HG02973 (cell line): ENCODE data around the gene ATP6V1G1.

Experiments
- ATAC-seq: cut with Tn5 transposase; IDR thresholded peaks from one replicate; pipeline ENCODE4 v1.9.1; 2021; ENCODE audit warnings: moderate library complexity; ENCODE audit not compliant: unreplicated experiment

ATP6V1G1 gene

GRCh38 chr9:114587345-114588202 lies at the start of gene ATP6V1G1:
Gene ATP6V1G1 (plus strand): TSS chr9:114587769. CDS start chr9:114587839, 70 bp downstream.
- peak; percentile 94 for ATAC-seq

GRCh38 chr9:114538241-114538640 lies 49.3 kb upstream of the ATP6V1G1 start:
- peak; percentile 54 for ATAC-seq

- no peak for ATAC-seq
These were observed 47.7 kb upstream of the ATP6V1G1 start for GRCh38 chr9:114539701-114540380.

- ATAC-seq = no peak
These were observed 42.5 kb upstream of the ATP6V1G1 start for GRCh38 chr9:114545055-114545454.

- no peak for ATAC-seq
These were observed 40.7 kb upstream of the ATP6V1G1 start for GRCh38 chr9:114546851-114547250.

- no peak for ATAC-seq
These were observed 37.8 kb upstream of the ATP6V1G1 start for GRCh38 chr9:114549697-114550330.

- no peak for ATAC-seq
These were observed 35.6 kb upstream of the ATP6V1G1 start for GRCh38 chr9:114551750-114552685.

GRCh38 chr9:114552706-114553105 lies 34.9 kb upstream of the ATP6V1G1 start:
- ATAC-seq = no peak

- no peak for ATAC-seq
These were observed 34.4 kb upstream of the ATP6V1G1 start for GRCh38 chr9:114553202-114553601.

- ATAC-seq = no peak
These were observed 31.9 kb upstream of the ATP6V1G1 start for GRCh38 chr9:114555696-114556095.

GRCh38 chr9:114558027-114558675 lies 29.4 kb upstream of the ATP6V1G1 start:
- no peak for ATAC-seq

- no peak for ATAC-seq
These were observed 27.6 kb upstream of the ATP6V1G1 start for GRCh38 chr9:114559830-114560513.

GRCh38 chr9:114560956-114561355 lies 26.6 kb upstream of the ATP6V1G1 start:
- ATAC-seq = no peak

- ATAC-seq = no peak
These were observed 25.8 kb upstream of the ATP6V1G1 start for GRCh38 chr9:114561771-114562170.

- no peak for ATAC-seq
These were observed 22.4 kb upstream of the ATP6V1G1 start for GRCh38 chr9:114565204-114565603.

- no peak for ATAC-seq
These were observed 16.8 kb upstream of the ATP6V1G1 start for GRCh38 chr9:114570742-114571141.

- no peak for ATAC-seq
These were observed 16.2 kb upstream of the ATP6V1G1 start for GRCh38 chr9:114571391-114571790.

- no peak for ATAC-seq
These were observed 15.4 kb upstream of the ATP6V1G1 start for GRCh38 chr9:114572199-114572598.

GRCh38 chr9:114574438-114574837 lies 13.1 kb upstream of the ATP6V1G1 start:
- ATAC-seq = no peak
